GM12892 (cell line): ENCODE results near the gene AK3.

ENCODE experiments used
- POLR2A ChIP-seq: IDR thresholded peaks from 2 replicates; pipeline ENCODE4 v1.6.1; 2011; ENCODE audit warnings: low read depth, low read length, control low read depth
- POLR2AphosphoS5 ChIP-seq: IDR thresholded peaks from 2 replicates; pipeline ENCODE4 v1.6.1; 2011; ENCODE audit warnings: low read depth, low read length, control low read depth

- TF ChIP-seq POLR2A (no peak), POLR2AphosphoS5 (no peak)
These were observed 66.2 kb downstream of the AK3 start for GRCh38 chr9:4674783-4675182.
